NOMO-1 treated with dmso at 0.1 percent for 144 hours (cell line): ENCODE measurements around the gene LILRB3.
A peak's percentile ranks its signal among the peaks of the same experiment; 100 is the strongest.
"Not testable (repeated sequence)": the region's sequence is repeated elsewhere in the genome, so short reads cannot be mapped to it uniquely, and the experiment has no call there.

Experiments
- DNase-seq: peaks from one replicate; lab custom pipeline; 2025; ENCODE audit not compliant: unreplicated experiment; lab: John Stamatoyannopoulos, UW

Gene LILRB3

DNA sequence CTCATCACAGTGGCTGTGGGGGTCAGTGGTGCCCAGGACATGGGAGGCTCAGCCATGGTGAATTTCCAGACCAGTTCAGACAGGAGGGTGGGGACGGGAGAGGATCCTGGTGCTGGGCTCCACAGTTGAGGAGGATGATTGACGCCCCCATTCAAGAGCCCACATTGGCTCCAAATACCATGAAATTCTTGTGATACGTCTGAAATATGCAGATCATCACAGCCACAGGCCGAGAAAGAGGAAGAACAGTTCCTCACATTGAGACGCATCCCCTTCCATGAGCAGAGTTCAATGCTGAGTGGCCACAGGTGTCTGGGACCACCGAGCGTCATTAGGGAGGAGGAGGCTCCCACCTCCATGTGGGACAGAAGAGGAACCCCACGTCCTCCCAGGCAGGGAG, 21.0 kb upstream of the LILRB3 start:
- not testable (repeated sequence) for DNase-seq

DNA sequence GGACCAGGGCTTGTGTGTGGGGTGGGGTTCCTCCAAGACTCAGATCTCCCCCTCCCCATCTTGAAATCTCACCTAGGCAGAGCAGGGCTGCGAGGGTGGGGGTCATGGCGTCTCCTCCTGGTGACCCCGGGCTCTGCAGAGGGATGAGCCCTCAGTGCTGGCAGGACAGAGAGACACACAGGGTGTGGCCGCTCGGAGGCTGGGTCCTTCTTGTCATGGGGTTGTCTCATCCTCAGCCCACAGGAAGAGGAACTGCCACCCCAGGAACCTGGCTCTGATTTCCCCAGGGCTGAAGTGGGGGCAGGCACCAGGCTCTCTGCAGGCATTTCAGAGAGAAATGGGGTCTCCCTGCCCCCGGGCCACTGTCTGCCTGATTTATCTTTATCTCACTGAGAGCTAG, 19.8 kb upstream of the LILRB3 start, which contains the start of gene LILRA6:
LILRA6 (minus strand) TSS at position 145 of the 400 bp plus-strand sequence.
- DNase-seq, result not testable (repeated sequence)

DNA sequence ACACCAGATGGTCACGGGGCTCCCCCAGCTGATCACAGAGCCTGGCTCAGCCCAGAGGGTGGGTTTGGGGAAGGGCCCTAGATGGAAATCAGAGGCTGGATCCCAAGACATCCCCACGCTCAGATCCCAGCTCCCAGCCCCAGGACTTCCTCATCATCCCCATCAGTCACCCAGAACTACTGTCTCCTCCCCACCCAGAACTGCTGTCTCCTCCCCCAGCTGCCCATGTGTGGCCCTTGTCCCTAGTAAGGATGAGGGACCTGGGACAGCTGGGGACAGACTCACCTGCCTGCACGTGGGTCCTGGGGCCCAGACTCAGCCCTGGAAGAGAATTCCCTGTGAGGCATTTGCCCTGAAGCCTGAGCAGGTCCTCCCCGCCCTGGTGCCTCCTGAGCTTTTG, 19.4 kb upstream of the LILRB3 start:
- not testable (repeated sequence) for DNase-seq

DNA sequence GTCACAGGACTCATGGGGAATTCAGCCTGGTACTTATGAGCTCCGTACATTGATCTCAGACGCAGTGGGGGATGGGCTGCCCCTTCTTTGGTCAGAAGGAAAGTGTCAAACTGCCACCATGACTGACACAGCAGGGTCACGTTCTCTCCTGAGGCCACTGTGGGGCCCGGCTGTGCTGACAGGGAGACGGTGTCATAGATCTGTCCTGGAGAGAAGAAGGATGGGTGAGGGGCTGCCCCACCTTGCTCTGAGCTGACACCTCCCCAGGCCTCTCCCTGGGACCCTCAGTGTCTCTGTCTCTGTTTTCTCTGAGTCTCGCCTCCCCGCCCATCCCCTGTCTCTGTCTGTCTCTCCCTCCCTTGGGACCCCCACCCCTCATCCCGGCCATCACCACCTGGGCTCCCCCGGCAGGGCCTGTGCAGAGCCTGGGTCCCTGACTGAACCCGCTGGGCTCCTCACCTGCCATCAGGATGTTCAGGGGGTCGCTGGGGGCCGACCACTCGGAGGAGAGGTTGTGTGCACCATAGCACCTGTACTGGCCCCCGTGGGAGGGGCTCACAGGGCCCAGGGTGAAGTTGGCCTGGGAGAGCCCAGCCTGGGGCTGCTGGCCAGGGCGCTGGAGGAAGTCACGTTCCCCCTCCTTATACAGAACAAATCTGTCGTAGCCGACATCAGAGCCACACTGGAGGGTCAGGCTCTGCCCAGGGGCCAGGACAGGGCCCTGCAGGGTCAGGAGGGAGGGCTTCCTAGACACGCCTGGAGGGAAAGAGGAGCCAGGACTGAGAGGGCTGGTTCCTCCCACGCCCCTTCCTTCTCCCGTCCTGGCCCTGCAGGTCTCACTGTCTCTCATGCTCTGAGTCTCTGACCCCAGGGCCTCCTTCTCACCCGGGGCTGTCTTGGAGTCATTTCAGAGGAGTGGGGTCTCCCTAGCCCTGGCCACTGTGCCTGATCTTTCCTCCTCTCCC, 17.8 kb upstream of the LILRB3 start:
- not testable (repeated sequence) for DNase-seq

DNA sequence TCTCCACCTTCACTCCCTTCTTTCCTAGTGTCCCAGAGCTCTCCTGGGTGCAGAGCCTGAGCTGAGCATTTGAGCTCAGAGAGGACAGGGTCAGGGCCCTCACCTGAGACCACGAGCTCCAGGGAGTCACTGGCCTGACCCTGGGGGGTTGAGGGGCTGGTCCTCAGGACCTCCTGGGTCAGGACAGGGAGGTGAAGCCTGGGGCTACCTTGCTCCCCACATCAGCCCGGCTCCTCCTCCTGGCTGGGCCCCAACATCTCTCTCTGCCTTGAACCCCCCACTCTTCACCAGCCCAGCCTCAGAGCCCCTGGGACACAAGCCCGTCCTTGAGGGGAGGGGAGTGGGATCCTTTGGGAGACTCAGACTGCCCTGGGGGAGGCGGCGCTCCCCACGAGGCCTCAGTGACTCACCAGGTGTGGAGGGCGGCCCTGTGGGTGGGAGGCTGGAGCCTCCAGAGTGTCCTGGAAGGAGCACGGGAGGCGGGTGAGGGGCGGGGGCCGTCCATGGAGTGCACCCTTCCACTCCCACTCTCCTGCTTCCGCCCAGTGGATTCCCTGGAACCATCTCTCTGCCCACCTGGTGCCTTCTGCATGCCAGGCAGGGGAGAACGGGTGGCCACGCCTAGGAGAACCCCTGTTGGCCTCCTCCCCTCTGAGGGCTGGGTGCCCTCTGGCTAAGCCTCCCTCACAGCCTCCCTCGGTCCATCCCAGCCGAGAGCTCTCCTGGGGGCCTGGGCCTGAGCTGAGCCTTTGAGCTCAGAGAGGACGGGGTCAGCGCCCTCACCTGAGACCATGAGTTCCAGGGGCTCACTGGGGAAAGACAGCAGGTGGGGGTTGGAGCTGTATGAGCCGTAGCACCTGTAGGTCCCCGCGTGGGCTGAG, 16.9 kb upstream of the LILRB3 start:
- not testable (repeated sequence) for DNase-seq

DNA sequence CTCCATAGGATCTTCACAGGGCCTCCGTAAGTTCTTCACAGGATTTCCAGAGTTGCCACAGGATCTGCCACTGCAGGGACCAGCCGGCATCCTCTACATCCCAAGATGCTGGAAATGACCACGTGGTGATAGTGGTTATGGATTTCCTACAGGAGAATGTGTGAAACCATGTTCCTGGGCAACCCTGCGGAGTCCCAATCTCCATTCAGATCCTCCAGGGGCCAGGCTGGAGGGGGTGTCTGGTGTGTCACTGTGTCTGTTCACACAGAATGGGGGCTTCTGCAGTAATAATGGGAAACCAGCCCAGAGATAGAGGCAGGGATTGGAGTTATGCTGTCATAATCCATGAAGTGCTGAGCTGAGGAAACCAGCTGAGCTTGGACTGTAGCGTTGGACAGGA, 11.1 kb upstream of the LILRB3 start:
- no peak for DNase-seq

DNA sequence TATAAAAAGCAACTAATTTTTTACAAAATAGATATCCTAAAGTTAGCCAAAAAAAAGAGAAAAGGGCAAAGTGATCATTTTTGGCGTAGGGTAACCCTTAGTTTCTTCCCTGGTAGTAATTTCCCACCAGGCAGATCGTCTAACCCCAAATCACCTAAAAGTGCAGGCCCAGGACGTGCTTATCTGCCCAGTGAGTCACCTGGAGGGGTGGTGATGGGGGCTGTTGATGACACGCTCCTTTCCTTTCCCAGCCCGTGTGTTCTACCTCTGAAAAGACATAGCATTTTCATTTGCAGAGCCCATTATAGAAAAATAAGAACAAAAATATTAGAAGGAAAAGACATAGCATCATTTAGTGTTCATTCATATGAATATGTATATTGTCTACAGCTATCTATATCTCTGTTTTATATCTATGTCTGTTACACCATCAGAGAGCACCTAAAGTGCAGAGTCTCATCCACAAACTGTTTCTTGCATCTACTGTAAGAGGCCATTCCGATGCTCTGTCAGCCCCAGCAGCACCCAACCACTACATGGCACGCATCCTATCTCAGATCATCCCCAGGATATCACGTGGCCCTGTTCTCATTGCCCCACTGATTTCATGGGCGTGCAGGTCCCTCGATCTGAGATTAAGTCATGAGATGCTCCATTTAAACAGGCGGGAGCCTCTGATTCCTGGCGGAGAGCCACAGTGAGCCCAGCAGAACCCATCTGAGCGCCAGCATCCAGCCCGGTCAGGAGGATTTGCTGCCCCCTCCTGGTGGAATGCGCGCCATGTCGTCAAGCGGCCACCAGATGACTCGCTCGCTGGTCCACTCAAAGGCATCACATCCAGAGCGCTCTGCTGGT, 8.5 kb upstream of the LILRB3 start:
- peak; percentile 40 for DNase-seq

DNA sequence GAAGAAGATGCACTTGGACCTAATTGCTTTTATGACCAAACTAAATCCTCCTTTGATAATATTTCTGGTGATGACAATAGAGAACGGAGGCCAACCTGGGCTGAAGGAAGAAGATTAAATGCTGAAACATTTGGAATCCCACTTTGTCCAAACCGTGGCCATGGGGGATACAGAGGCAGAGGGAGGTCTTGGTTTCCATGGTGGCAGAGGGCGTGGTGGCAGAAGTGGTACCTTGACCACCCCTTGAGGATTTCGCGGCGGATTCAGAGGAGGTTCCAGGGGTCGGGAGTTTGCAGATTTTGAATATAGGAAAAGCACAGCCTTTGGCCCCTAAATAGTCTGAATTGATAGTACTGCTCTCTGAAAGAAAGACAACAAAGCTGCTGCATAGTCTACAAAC, 7.2 kb upstream of the LILRB3 start:
- no peak for DNase-seq

DNA sequence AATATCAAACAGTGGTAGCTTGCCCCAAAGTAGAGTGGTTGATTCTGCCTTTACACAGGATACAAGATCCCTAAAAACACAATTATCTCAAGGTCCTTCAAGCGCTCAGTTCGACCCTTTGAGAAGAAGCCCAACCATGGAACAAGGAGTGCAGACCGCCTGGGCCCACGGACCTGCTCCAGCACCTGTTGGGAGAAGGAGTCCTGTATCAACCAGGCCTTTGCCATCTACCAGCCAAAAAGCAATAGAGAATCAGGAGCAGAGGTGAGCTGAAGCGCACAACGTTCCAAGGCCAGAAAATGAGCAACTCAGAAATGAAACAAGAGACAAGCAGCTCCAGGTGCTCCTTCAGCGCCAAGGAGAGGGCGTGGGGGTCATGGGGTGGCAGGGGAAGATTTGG, 6.3 kb upstream of the LILRB3 start:
- no peak for DNase-seq

DNA sequence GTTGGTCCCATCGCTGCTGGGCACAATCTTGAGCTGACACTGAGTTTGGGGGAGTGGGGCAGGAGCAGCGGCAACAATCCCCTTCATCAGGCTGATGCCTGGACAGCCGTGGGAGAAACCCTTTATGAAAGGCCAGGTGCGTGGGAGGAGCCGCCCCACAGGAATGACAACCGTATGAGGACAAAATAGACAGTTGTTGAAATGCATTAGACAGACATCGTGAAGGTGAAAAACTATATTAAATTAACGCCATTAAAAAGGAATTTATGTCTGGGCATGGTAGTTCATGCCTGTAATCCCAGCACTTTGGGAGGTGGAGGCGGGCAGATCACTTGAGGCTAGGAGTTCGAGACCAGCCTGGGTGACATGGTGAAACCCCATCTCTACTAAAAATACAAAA, 1.8 kb upstream of the LILRB3 start:
- not testable (repeated sequence) for DNase-seq

DNA sequence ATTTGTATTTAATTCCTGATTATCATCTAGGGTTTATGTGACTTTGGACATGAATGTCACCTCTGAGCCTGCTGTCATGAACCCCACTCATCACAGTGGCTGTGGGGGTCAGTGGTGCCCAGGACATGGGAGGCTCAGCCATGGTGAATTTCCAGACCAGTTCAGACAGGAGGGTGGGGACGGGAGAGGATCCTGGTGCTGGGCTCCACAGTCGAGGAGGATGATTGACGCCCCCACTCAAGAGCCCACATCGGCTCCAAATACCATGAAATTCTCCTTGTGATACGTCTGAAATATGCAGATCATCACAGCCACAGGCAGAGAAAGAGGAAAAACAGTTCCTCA, 1.1 kb upstream of the LILRB3 start:
- DNase-seq, result not testable (repeated sequence)

DNA sequence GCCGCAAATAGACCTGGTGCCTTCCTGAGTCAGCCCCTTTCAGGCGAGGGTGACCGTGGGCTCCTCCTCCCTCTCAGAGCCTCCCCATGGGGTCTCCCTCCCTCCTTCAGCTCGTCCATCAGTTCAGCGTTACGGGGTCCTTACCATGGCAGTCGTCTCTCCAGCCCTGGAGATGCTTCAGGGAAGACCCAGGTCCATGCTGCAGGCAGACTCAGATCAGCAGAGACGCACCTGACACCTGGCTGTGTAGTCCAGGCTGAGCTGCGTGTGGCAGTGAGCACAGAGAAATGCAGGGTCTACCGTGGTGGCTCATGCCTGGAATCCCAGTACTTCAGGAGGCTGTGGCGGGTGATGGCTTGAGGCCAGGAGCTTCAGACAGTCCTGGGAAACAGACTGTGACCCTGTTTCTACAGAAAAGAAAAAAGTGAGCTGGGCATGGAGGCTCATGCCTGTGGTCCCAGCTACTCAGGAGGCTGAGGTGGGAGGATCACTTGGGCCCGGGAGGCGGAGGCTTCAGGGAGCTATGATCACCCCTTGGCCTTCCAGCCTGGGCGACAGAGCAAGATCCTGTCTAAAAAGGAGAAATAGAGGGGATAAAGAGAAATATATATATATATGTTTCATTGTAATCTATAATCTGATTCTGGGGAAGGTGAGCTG, 600 bp upstream of the LILRB3 start:
- DNase-seq, result not testable (repeated sequence)

DNA sequence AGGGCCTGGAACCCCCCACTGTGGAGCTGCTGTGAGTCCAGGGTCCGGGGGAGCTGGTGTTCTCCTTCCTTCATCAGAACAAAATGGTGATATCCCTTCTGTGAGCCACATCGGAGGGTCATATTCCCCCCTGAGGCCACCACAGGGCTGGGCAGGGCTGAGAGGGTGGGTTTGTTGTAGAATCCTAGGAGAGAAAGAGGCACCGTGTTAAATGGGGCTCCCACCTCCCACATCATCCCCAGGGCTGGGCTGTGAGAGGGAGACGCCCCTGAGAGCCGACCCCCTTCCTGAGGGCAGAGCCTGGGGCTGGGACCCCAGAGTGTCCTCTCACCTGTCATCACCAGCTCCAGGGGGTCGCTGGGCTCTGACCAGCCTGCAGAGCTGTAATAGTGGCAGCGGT, 860 bp downstream of the LILRB3 start:
- not testable (repeated sequence) for DNase-seq

DNA sequence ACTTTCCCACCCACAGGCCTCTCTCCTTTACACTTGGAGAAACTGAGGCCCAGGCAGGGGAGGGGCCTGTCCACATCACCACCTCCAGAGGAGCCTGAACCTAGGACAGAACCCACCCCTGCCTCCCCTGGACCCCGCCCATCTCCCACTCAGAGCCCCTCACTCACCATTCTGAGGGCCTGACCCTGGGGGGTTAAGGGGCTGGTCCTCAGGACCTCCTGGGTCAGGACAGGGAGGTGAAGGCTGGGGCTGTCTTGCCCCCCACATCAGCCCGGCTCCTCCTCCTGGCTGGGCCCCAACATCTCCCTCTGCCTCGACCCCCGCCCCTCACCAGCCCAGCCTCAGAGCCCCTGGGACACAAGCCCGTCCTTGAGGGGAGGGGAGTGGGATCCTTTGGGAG, 3.1 kb downstream of the LILRB3 start:
- not testable (repeated sequence) for DNase-seq

DNA sequence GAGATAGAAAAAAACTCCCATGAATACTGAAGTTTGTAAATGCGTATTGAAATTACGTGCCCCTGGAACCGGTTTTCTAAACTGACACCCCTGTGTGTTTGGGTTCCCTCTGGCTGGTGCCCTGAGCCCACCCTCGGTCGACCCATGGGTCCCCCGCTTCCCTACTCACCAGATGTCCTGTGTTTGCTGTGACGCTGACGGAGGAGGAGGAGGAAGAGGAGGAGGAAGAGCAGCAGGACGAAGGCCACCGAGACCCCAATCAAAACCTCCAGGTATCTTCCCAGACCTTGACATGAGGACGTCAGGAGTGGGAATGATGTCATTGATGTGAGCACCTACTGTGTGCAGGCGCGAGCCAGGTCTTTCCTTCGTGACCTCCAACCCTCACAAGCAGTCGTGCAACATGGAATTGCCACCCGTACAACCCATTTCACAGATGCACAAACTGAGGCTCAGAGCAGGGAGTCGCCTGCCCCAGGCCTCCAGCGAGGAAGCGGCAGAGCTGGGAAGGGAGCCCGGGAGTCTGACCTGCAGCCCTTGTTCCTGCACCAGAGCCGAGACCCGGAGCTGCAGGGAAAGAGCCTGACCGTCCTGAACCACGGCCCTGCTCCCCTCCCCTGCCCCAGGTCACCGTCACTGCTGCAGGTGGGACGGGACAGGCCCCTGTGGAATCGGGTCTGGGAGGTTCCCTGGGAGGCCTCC, 3.7 kb downstream of the LILRB3 start:
- no peak for DNase-seq

DNA sequence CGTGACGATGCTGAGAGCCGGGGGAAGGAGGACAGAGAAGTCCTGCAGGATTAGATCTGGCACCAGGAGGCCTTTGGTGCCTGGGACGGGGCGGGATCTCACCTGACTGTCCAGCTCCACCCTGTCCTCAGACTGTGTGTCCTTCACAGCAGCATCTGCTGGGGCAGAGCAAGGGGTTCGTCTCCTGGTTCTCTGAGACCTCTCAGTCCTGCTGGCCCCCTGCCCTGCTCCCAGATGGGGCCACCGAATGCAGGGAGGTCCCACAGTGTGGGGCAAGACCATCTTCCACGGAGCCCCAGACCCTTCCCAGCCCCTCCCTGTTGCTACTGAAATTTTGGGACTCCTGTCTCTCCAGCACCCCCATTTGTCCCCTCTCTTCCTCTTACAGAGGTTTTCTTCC, 4.5 kb downstream of the LILRB3 start:
- DNase-seq, result no peak

DNA sequence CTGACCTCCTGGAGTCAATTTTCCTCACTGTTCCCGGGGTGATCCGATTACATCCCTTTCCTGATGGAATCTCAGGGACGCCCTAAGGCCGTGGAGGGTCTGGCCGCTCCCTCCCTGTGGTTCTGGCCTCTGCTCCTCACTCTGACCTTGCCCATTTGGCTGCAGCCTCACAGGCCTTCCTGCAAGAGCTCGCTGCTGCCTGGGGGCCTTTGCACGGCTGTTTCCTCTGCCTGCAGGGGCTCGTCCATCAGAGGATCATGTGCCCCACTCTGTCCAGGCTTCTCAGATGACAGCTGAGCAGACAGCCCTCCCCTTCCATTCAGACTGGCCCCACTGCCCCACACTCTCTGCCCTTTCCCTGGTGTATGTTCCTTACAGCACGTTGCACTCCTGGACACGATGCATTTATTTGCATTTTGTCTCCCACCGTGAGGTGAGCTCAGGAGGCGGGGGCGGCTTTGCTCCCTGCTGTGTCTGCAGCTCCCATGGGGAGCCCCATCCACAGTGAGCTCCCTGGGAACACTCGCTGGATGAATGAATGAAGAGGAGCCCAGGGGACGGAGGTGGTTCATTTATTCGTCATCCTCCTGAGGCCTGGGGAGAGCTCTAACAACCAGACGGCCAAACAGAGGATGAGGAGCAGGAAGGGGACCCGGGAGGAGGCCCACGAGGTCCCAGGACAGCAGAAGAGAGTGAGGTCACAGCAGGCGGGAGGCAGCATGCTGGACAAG, 5.1 kb downstream of the LILRB3 start:
- not testable (repeated sequence) for DNase-seq

DNA sequence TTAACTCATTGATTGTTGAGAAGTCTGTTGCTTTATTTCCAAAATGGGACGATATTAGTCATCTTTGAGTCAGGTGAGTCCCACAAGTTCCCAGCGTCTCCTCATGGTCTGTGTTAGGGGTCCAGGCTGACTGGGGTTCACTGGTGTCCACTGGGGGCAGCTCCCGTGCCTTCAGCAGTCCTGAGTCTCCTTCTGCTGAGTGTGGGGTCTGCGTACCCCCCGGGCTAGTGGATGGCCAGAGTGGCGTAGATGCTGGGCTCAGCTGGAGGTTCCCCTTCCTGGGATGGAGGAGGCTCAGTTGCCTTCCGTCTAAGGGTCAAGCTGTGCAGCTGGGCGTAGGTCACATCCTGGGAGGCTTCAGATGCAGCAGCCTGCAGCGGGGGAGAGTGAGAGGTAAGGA, 5.9 kb downstream of the LILRB3 start:
- DNase-seq, result no peak

DNA sequence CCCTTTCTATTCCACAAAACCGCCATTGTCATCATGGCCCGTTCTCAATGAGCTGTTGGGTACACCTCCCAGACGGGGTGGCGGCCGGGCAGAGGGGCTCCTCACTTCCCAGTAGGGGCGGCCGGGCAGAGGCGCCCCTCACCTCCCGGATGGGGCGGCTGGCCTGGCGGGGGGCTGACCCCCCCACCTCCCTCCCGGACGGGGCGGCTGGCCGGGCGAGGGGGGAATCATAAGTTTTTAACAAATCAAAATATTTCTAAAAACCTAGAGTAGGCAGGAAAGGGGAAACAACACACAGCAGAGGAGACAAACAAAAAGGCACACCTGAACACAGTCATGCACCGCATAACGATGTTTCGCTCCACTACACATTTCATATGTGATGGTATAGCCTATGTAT, 8.1 kb downstream of the LILRB3 start:
- not testable (repeated sequence) for DNase-seq
